ENCODE results near the gene TNS1. TPM values are rescaled to one million over a fixed set of nuclear protein-coding genes. Genes with fewer than 3 reads are reported as not detected.

Gene TNS1
- polyA plus RNA-seq, 1 experiment, result 19.7 TPM

GRCh38 chr2:218008060-218009040 lies 5.6 kb upstream of the TNS1 start:
- POLR2A ChIA-PET, result interaction anchor here (1.0 kb wide), 1 partner anchor 13 kb away, joined by 3 read pairs; no protein-coding TSS in a partner anchor
- Histone ChIP-seq H3K27me3 (ENCODE audit: control insufficient read depth, insufficient read depth, low read length) (no peaks in the 10 kb centered on the region), H3K9me3 (ENCODE audit: control insufficient read depth, insufficient read depth, low read length) (no peaks in the 10 kb centered on the region), H3K4me3 (ENCODE audit: low read depth, low read length) (no peak overlapping the region), H3K27ac (ENCODE audit: low read depth, low read length) (peak overlapping the region; percentile 59)
- TF ChIP-seq CTCF (IDR thresholded peaks at IDR 0.05; ENCODE audit: low read depth, low read length), result no peak
- DNase-seq (ENCODE audit: low read depth, low spot score), result no peak
- CTCF ChIA-PET, result interaction anchor here (1.0 to 1.8 kb wide), 5 partner anchors 15 to 219 kb away, joined by 4 to 9 read pairs (median 4); no protein-coding TSS in a partner anchor

- no peak overlapping the region for H3K27ac ChIP-seq (ENCODE audit: low read depth, low read length)
- TF ChIP-seq CTCF (IDR thresholded peaks at IDR 0.05; ENCODE audit: low read depth, low read length), result no peak
Observed at GRCh38 chr2:218006741-218007140, 3.9 kb upstream of the TNS1 start.

GRCh38 chr2:218005486-218005885 lies 2.7 kb upstream of the TNS1 start:
- CTCF ChIA-PET, result interaction anchor here (1.4 kb wide), 1 partner anchor 216 kb away, joined by 4 read pairs; no protein-coding TSS in a partner anchor
- H3K4me3 ChIP-seq (ENCODE audit: low read depth, low read length), result no peak overlapping the region
- no peaks in the 10 kb centered on the region for H3K27me3 ChIP-seq (ENCODE audit: control insufficient read depth, insufficient read depth, low read length)
- no peak for TF ChIP-seq CTCF (IDR thresholded peaks at IDR 0.05; ENCODE audit: low read depth, low read length)
- no peaks in the 10 kb centered on the region for H3K9me3 ChIP-seq (ENCODE audit: control insufficient read depth, insufficient read depth, low read length)
- DNase-seq (ENCODE audit: low read depth, low spot score), result no peak
- H3K27ac ChIP-seq (ENCODE audit: low read depth, low read length), result no peak overlapping the region
- POLR2A ChIA-PET, result no interaction called here

More at GRCh38 chr2:218006741-218007140, 3.9 kb upstream of the TNS1 start:
- CTCF ChIA-PET, result interaction anchor here (1.4 kb wide), 1 partner anchor 218 kb away, joined by 4 read pairs; no protein-coding TSS in a partner anchor
- no peaks in the 10 kb centered on the region for H3K9me3 ChIP-seq (ENCODE audit: control insufficient read depth, insufficient read depth, low read length)
- no peak for DNase-seq (ENCODE audit: low read depth, low spot score)
- no peak overlapping the region for H3K4me3 ChIP-seq (ENCODE audit: low read depth, low read length)
- POLR2A ChIA-PET, result no interaction called here
- H3K27me3 ChIP-seq (ENCODE audit: control insufficient read depth, insufficient read depth, low read length), result no peaks in the 10 kb centered on the region

- ChIA-PET CTCF (no interaction called here), POLR2A (no interaction called here)
- Histone ChIP-seq H3K9me3 (ENCODE audit: control insufficient read depth, insufficient read depth, low read length) (no peaks in the 10 kb centered on the region), H3K27me3 (ENCODE audit: control insufficient read depth, insufficient read depth, low read length) (no peaks in the 10 kb centered on the region), H3K27ac (ENCODE audit: low read depth, low read length) (no peak overlapping the region), H3K4me3 (ENCODE audit: low read depth, low read length) (no peak overlapping the region)
- no peak for TF ChIP-seq CTCF (IDR thresholded peaks at IDR 0.05; ENCODE audit: low read depth, low read length)
- no peak for DNase-seq (ENCODE audit: low read depth, low spot score)
Observed at GRCh38 chr2:218005028-218005427, 2.2 kb upstream of the TNS1 start.

GRCh38 chr2:218003981-218004419 lies 1.2 kb upstream of the TNS1 start:
- Histone ChIP-seq H3K9me3 (ENCODE audit: control insufficient read depth, insufficient read depth, low read length) (no peaks in the 10 kb centered on the region), H3K4me3 (ENCODE audit: low read depth, low read length) (no peak overlapping the region), H3K27me3 (ENCODE audit: control insufficient read depth, insufficient read depth, low read length) (no peaks in the 10 kb centered on the region), H3K27ac (ENCODE audit: low read depth, low read length) (peak overlapping the region; percentile 81)
- TF ChIP-seq CTCF (IDR thresholded peaks at IDR 0.05; ENCODE audit: low read depth, low read length), result no peak
- ChIA-PET POLR2A (no interaction called here), CTCF (interaction anchor here (0.5 to 1.5 kb wide), 3 partner anchors 10 to 402 kb away, joined by 5 to 9 read pairs (median 5); no protein-coding TSS in a partner anchor)
- DNase-seq (ENCODE audit: low read depth, low spot score), result peak; percentile 43

Data from AG04450 (cell line).